K562 (cell line): ENCODE results near the gene EIF2AK3. TPM values are rescaled to one million over a fixed set of nuclear protein-coding genes. Genes with fewer than 3 reads are reported as not detected.

Experiments used
- BCLAF1 ChIP-seq, 2 experiments: fragments of 450-650 bp in 1 of 2; IDR thresholded peaks; 2 replicates each; pipeline ENCODE4 v1.6.1; 2011 to 2017; ENCODE audit warnings: low read depth in 2 of 2, antibody characterized with exemption in 1 of 2, borderline replicate concordance in 1 of 2, low read length in 1 of 2, mild to moderate bottlenecking in 1 of 2, mixed read lengths in 1 of 2; ENCODE audit not compliant: control insufficient read depth in 1 of 2
- CBFA2T3 ChIP-seq: fragments of 450-650 bp; IDR thresholded peaks from 2 replicates; pipeline ENCODE4 v1.6.1; 2017
- CREBBP ChIP-seq: IDR thresholded peaks from one replicate; pipeline ENCODE4 v1.6.1; 2012; ENCODE audit warnings: low read depth, mild to moderate bottlenecking, control low read depth, inconsistent platforms, low read length
- DLX4 ChIP-seq: fragments of 250-450 bp; sonication (Bioruptor Pico); IDR thresholded peaks from 2 replicates; pipeline ENCODE4 v1.6.1; 2021; ENCODE audit warnings: mild to moderate bottlenecking
- EP300 ChIP-seq: IDR thresholded peaks from 2 replicates; pipeline ENCODE4 v1.6.1; 2012; ENCODE audit warnings: low read length, improper control_type of control experiment
- FIP1L1 ChIP-seq: fragments of 200-400 bp; formaldehyde crosslinking; IDR thresholded peaks from 2 replicates; pipeline ENCODE4 v1.6.1; 2018; ENCODE audit warnings: mild to moderate bottlenecking, low read depth, low read length; ENCODE audit not compliant: poor library complexity, severe bottlenecking
- FOXJ2 ChIP-seq: fragments of 200-800 bp; sonication (Bioruptor generic); IDR thresholded peaks from 2 replicates; pipeline ENCODE4 v1.6.1; 2016; ENCODE audit warnings: missing genetic modification characterization, missing compliant biosample characterization
- FOXM1 ChIP-seq, 2 experiments: fragments of 450-650 bp in 1 of 2; sonication (generic) in 1 of 2; formaldehyde crosslinking in 1 of 2; IDR thresholded peaks; 2 replicates each; pipeline versions ENCODE4 v1.6.1 to v1.9.0; 2017 to 2022; ENCODE audit warnings: low read depth in 2 of 2, mild to moderate bottlenecking in 2 of 2, missing genetic modification reagents in 1 of 2, moderate library complexity in 1 of 2
- GATAD2B ChIP-seq: fragments of 450-650 bp; IDR thresholded peaks from 2 replicates; pipeline ENCODE4 v1.6.1; 2017; ENCODE audit warnings: mild to moderate bottlenecking, borderline replicate concordance
- HNRNPUL1 ChIP-seq: fragments of 200-400 bp; formaldehyde crosslinking; IDR thresholded peaks from 2 replicates; pipeline ENCODE4 v1.6.1; 2017; ENCODE audit warnings: low read length
- KDM1A ChIP-seq, 2 experiments: fragments of 450-650 bp; IDR thresholded peaks; 2 replicates each; pipeline ENCODE4 v1.6.1; 2016; ENCODE audit warnings: mild to moderate bottlenecking in 2 of 2
- MTF1 ChIP-seq: fragments of 250-450 bp; sonication (Bioruptor Pico); IDR thresholded peaks from 2 replicates; pipeline ENCODE4 v1.9.0; 2021; ENCODE audit warnings: moderate library complexity, mild to moderate bottlenecking, inconsistent platforms, borderline replicate concordance
- MXD1 ChIP-seq: fragments of 250-450 bp; sonication (Bioruptor Pico); IDR thresholded peaks from 2 replicates; pipeline ENCODE4 v1.8.0; 2021; ENCODE audit warnings: borderline replicate concordance, mild to moderate bottlenecking, moderate library complexity; ENCODE audit not compliant: poor library complexity, severe bottlenecking
- MYBL2 ChIP-seq, 2 experiments: fragments of 450-650 bp in 1 of 2; sonication (generic) in 1 of 2; formaldehyde crosslinking in 1 of 2; IDR thresholded peaks; 2 replicates each; pipeline versions ENCODE4 v1.6.1 to v1.8.1; 2017 to 2022; ENCODE audit warnings: borderline replicate concordance in 1 of 2, inconsistent platforms in 1 of 2, low read depth in 1 of 2, mild to moderate bottlenecking in 1 of 2, missing genetic modification reagents in 1 of 2, moderate library complexity in 1 of 2
- NCOR1 ChIP-seq: fragments of 450-650 bp; IDR thresholded peaks from 2 replicates; pipeline ENCODE4 v1.6.1; 2016; ENCODE audit warnings: mild to moderate bottlenecking, moderate library complexity
- PHF20 ChIP-seq: fragments of 450-650 bp; IDR thresholded peaks from 2 replicates; pipeline ENCODE4 v1.6.1; 2018; ENCODE audit not compliant: partially characterized antibody
- RB1 ChIP-seq: fragments of 450-650 bp; IDR thresholded peaks from 2 replicates; pipeline ENCODE4 v1.6.1; 2017; ENCODE audit warnings: low read depth, mild to moderate bottlenecking
- TRIM24 ChIP-seq, 2 experiments: fragments of 450-650 bp; IDR thresholded peaks; 2 replicates each; pipeline ENCODE4 v1.6.1; 2016
- TRIM25 ChIP-seq: fragments of 450-650 bp; IDR thresholded peaks from 2 replicates; pipeline ENCODE4 v1.7.0; 2016; ENCODE audit warnings: borderline replicate concordance
- ZNF133 ChIP-seq: fragments of 250-450 bp; sonication (Bioruptor Pico); IDR thresholded peaks from 2 replicates; pipeline ENCODE4 v1.4.0; 2020; ENCODE audit warnings: mild to moderate bottlenecking
- ZNF449 ChIP-seq: fragments of 250-450 bp; sonication (Bioruptor Pico); IDR thresholded peaks from 2 replicates; pipeline ENCODE4 v1.8.0; 2022; ENCODE audit warnings: moderate library complexity, mild to moderate bottlenecking, inconsistent platforms
- ZNF696 ChIP-seq: fragments of 250-450 bp; sonication (Bioruptor Pico); conservative IDR thresholded peaks from 2 replicates; pipeline ENCODE4 v1.4.0; 2020; ENCODE audit warnings: mild to moderate bottlenecking, moderate library complexity
- polyA plus RNA-seq, 8 experiments: library from polyadenylated mRNA; depleted of rRNA in 4 of 8; stranded (reverse) in 5 of 8; unstranded in 3 of 8; fragments of >200 nt; fragmentation: Nextera tagmentation in 2 of 8; fragmentation: Illumina TruSeq in 1 of 8; extraction: Ambion mirVana in 2 of 8; extraction: Trizol in 1 of 8; gene quantifications; 2 replicates each; pipeline versions ENCODE4 v1.2.1 to v1.2.3, GENCODE V29; 2011 to 2014; ENCODE audit warnings: inconsistent platforms in 1 of 8, missing spikeins in 1 of 8
- total RNA-seq, 7 experiments: library from RNA; depleted of rRNA in 6 of 7; stranded (reverse); fragments of >200 nt in 6 of 7; fragmentation: Illumina TruSeq in 2 of 7; extraction: Trizol in 2 of 7; gene quantifications; 2 replicates each; pipeline versions ENCODE4 v1.2.1 to v1.2.3, GENCODE V29; 2011 to 2021; ENCODE audit warnings: low replicate concordance in 1 of 7

EIF2AK3 gene
- total and polyA plus RNA-seq, 9 of the 15 experiments (the other 6 are each of a cell fraction or from before 2014, with no cell fraction given), result 1.7 to 11.6 (median 7.4) TPM

GRCh38 chr2:88673363-88673762 lies 46.1 kb upstream of the EIF2AK3 start (continued):
- TF ChIP-seq ZNF449 (no peak), FOXM1 (IDR thresholded peaks at IDR 0.05; ENCODE audit: low read depth) (peak; percentile 47; the same call in 1 of the 2 replicates), FOXM1 (CRISPR knock-in tag; IDR thresholded peaks at IDR 0.05; ENCODE audit: low read depth) (no peak), MXD1 (CRISPR knock-in tag) (no peak), HNRNPUL1 (no peak), KDM1A (IDR thresholded peaks at IDR 0.05) (peak; percentile 5 to 39; a peak in 1 of 4 replicates), EP300 (peak; percentile 13), CREBBP (no peak), GATAD2B (no peak), ZNF133 (CRISPR knock-in tag) (no peak), TRIM24 (IDR thresholded peaks at IDR 0.05) (0 out of 4 replicates have a peak, but pooled peaks of 1 of the 2 experiments have one; percentile 27), TRIM25 (no peak), ZNF696 (CRISPR knock-in tag) (no peak), BCLAF1 (IDR thresholded peaks at IDR 0.05; ENCODE audit: borderline replicate concordance in 1 of 2, control insufficient read depth in 1 of 2, low read depth in 2 of 2, low read length in 1 of 2) (no peak), FOXJ2 (peak; percentile 53), MTF1 (CRISPR knock-in tag) (no peak), DLX4 (CRISPR knock-in tag) (no peak), MYBL2 (IDR thresholded peaks at IDR 0.05; ENCODE audit: low read depth) (no peak), MYBL2 (CRISPR knock-in tag; IDR thresholded peaks at IDR 0.05; ENCODE audit: borderline replicate concordance) (no peak), PHF20 (no peak), NCOR1 (peak; percentile 41; the same call in 1 of the 2 replicates), RB1 (no peak), FIP1L1 (no peak), CBFA2T3 (peak; percentile 78)
